ENCODE data around the gene ACTN1. TPM values are rescaled to one million over a fixed set of nuclear protein-coding genes. Genes with fewer than 3 reads are reported as not detected.

The ACTN1 gene
- total RNA-seq, 1 experiment from 2014 or later, result 71.1 TPM

DNA sequence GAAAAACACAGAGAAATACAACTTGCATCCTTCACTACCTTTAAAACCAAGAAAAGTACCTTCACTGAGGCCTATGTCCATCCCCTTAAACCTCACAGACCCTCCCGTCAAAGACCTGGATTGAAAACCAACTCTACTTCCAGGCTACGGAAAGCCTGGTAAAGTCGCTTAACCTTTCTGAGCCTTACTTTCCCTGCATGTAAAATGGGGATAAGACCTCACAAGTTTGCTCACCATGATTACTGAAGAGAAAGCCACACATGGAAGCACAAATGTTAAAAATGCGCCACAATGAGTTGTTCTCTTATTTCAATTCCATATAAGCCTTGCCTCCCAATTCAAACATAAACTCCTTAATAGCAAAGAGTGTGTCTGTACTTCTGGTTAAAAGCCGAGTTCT lies 8.4 kb downstream of the ACTN1 start:
- no peak for DNase-seq (ENCODE audit: extremely low read depth, low read depth)

DNA sequence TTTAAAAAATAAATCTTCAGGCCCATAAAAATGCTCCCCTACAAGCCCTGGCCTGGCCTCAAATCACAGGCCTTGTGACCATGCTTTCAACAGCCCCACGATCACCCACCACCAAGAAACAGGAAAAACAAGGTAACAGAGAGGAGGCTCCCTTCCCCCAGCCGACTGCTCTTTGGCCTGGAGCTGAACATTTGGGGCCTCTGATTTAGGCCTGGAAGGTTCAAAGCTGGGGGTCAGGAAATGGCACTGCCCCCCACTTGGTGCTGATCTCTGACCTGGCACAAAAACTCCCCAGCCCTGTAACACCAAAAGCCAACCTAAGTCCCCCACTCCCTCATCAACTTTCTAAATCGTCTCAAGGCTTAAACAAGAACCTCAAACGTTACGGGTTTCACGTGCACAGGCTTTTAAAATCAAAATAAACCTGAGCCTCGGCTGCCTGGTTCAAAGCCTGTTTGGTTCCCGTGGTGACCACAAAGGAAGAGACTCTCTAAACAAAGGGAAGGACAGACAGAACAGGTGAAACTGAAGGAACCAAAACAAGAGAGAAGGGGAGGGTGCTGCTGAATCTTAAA lies 9.0 kb downstream of the ACTN1 start:
- no peak for DNase-seq (ENCODE audit: extremely low read depth, low read depth)

GRCh38 chr14:68969278-68970033 lies 9.6 kb downstream of the ACTN1 start:
- DNase-seq (ENCODE audit: extremely low read depth, low read depth), result no peak

- DNase-seq (ENCODE audit: extremely low read depth, low read depth), result no peak
Measured at GRCh38 chr14:68968721-68969120, 10.4 kb downstream of the ACTN1 start.

DNA sequence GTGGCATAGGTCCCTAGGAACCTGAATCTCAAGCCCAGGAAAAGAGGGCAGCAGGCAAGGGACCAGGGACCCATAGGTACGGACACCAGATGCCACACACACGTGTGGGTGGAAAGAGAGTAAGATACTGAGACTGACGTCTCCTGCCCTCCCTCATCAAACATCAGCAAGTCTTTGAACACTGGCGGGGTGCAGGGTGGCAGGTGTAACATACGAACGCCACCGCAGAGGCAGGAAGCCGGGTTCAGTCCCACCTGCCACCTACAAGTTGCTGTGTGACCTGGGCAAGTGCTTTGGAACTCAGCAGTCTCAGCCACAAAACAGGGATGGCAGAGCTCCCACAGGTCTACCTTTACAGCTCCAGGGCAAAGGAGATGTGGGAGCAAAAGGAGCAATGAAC lies 11.1 kb downstream of the ACTN1 start:
- DNase-seq (ENCODE audit: extremely low read depth, low read depth), result no peak

DNA sequence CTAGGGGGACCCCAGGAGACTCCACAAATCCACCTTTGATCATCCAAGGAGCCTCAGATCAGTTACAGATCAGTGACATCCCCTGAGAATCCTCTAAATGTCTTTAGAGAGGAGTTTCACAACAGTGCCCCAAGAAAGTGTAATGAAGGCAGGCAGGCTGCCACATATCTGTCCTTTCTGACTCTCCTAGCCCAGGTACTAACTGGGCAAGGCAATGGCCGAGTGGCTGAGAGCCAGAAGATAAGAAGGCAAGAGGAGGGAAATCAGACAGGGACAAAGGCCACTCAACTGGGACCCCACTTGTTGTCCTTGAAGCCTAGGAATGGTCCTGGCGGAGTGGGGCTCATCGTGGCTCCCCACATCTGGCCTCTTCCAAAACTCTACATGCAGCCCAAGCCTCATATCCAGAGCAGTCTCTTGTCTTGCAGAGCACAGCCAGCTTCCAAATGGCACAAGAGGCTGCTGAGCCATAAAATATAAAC lies 11.6 kb downstream of the ACTN1 start:
- no peak for DNase-seq (ENCODE audit: extremely low read depth, low read depth)

DNA sequence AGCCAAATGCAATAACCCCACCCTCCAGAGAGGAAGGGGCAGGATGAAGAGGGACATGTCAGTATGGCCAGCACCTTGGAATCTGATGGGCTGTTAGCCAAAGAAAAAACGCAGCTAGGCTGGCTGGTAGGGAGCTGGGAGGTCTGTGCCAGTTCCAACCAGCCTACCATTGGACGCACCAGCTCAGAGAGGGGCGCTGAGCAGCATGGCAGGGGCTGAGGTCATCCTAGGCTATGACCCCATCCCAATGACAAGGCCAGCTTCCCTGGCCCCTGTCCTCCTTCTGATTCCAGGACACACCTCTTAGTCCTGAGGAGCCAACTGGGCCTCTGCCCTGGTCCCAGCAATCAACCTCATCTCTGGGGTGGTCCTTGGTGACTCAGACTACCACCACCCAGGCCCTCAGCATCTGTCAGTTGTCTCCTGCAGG lies 12.2 kb downstream of the ACTN1 start:
- DNase-seq (ENCODE audit: extremely low read depth, low read depth), result no peak

- DNase-seq (ENCODE audit: extremely low read depth, low read depth), result no peak
Measured at GRCh38 chr14:68965261-68965761, 13.8 kb downstream of the ACTN1 start.

GRCh38 chr14:68964300-68965093 lies 14.6 kb downstream of the ACTN1 start:
- DNase-seq (ENCODE audit: extremely low read depth, low read depth), result no peak

- DNase-seq (ENCODE audit: extremely low read depth, low read depth), result no peak
Measured at GRCh38 chr14:68962681-68963080, 16.4 kb downstream of the ACTN1 start.

DNA sequence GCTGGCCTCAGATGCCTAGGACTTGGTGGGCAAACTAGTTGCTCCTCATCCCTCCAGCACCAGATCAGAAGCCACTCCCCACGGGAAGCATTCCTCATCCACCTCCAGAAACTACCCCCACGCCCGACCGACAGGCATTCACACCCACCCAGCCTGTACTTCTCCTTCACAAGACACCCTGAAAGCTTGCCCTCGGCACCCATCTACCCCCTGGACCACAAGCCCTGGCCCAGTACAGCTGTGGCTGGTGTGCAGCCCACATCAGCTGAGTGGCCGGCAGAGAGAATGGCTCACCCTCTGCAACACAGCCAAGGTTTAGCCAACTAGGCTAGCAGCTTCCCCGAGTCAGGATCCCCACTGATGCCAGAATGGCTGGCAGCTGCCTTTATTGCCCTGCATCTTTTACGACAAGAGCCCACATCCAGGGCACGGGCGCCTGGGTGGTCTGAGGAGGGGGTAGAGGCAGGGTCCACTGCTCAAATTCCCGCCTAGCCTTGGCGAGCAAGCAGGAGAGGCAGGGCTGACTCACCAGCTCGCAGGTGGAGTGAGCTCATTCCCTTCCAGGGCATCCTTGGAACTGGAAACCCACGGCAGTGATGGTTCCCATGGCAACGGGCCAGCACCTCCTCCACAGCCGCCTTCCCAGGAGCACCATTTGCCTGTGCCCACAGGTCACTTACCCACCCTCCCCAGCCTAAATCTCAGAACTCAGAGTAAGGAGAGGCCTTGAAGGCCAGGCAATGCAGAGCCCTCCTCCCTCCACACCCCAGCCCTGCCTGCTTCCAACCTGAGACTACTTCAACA lies 17.1 kb downstream of the ACTN1 start:
- DNase-seq (ENCODE audit: extremely low read depth, low read depth), result no peak

DNA sequence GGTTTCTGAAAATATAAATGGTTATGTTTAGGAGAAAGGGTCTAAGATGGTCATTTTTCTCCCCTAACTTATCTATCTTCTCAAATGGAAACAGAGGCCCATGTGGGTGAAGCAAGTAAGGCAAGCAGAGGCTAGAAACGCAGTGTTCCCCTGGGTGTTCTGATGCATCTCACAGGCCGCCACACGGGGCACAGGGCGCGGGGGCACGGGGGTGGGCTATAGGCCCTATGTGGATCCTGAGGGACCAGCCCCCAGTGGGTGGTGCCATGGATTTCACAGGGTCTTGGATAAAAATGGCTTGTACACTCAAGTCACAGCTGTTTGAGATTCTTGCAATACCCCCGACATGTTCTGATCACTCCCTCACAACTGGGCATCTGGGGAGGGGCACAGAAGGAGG lies 17.7 kb downstream of the ACTN1 start:
- DNase-seq (ENCODE audit: extremely low read depth, low read depth), result no peak

DNA sequence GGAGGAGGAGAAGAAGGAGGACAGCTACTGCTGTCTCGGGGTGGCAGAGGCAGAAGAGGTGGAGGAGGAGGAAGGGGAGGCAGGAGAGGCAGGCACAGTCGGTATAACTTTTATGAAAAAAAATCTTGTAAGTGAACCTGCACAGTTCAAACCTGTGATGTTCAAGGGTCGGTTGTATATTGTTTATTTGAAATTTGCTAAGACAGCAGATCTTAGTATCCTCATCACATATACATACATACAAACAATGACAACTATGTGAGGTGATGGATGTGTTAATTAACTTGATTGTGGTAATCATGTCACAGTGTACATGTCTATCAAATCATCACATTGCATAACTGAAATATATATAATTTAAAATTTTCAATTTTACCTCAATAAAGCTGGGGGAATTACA lies 19.0 kb downstream of the ACTN1 start:
- no peak for DNase-seq (ENCODE audit: extremely low read depth, low read depth)

DNA sequence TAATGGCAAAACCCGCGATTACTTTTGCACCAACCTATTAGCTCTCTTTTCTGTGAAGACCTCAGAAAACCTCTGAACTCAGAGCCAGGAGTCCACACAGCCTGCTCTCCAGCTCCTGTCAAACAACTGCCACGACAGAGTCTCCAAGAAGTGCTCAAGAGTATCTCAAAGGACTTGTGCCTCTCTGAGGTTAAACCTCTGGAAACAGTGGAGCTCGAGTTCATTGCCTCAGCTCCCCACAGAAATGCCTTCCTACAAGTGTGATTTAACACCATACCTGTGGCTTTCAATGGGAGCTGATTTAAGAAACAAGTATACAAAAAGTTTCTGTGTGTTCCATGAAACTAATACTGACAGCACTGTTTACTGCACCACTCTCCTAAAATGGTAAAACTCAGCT lies 20.1 kb downstream of the ACTN1 start:
- DNase-seq (ENCODE audit: extremely low read depth, low read depth), result no peak

- no peak for DNase-seq (ENCODE audit: extremely low read depth, low read depth)
Measured at GRCh38 chr14:68958553-68958952, 20.5 kb downstream of the ACTN1 start.

GRCh38 chr14:68957775-68958174 lies 21.3 kb downstream of the ACTN1 start:
- DNase-seq (ENCODE audit: extremely low read depth, low read depth), result no peak

DNA sequence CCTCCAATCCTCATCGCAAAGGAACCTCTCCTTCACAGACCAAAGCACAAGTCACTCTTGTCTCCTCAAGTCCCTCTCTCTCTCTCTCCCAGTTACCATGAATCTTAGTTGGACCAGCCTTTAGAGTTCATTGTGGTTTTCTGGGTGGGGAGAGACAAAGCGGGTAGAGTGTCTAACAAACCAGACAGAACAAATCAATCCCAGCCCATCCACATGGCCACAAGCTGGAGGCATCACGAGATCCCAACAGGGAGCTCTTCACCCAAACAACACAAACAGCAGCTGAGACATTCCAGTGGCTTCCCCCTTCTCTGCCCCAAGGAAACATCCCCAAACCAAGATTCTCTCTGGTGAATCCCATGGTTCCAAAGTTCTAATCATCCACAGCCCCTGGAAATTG lies 22.4 kb downstream of the ACTN1 start:
- no peak for DNase-seq (ENCODE audit: extremely low read depth, low read depth)

- no peak for DNase-seq (ENCODE audit: extremely low read depth, low read depth)
Measured at GRCh38 chr14:68955851-68956179, 23.3 kb downstream of the ACTN1 start.

GRCh38 chr14:68955164-68955850 lies 23.8 kb downstream of the ACTN1 start:
- no peak for DNase-seq (ENCODE audit: extremely low read depth, low read depth)

DNA sequence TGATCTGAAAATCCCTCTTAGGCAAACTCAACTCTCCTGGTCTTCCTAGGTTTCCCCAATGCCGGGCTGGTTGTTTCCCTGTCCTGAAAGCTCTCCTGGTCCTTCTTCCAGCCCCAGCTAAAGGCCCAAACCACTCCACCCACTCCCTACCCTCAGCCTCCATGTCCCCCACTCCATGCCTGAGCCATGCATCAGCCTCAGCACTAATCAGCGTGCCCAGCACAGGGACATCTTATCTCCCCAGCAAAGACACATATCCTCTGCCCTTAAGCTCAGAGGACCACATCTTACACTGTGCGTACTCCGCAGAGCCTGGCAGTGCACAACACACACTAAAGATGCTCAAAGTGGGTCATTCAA lies 25.9 kb downstream of the ACTN1 start:
- no peak for DNase-seq (ENCODE audit: extremely low read depth, low read depth)
